GM18499 (cell line): Measurements from ENCODE around the gene MRPS27.

Source experiments
- ATAC-seq: cut with Tn5 transposase; IDR thresholded peaks from one replicate; pipeline ENCODE4 v1.9.1; 2021; ENCODE audit warnings: moderate number of reproducible peaks; ENCODE audit not compliant: insufficient read depth, unreplicated experiment

The MRPS27 gene

GRCh38 chr5:72319976-72320752, at the start of gene MRPS27, which contains the start of gene PTCD2:
Gene MRPS27 (minus strand): TSS chr5:72320240. CDS start chr5:72320221, 19 bp downstream.
Gene PTCD2 (plus strand): TSS chr5:72320373. CDS start chr5:72320383, 10 bp downstream.
- ATAC-seq, result peak; percentile 92

GRCh38 chr5:72369711-72370110, 49.7 kb upstream of the MRPS27 start:
- no peak for ATAC-seq

- no peak for ATAC-seq
Observed at GRCh38 chr5:72369301-72369700, 49.3 kb upstream of the MRPS27 start.

GRCh38 chr5:72368271-72368670, 48.2 kb upstream of the MRPS27 start:
- ATAC-seq, result no peak

GRCh38 chr5:72366324-72366976, 46.4 kb upstream of the MRPS27 start:
- no peak for ATAC-seq

GRCh38 chr5:72364951-72365350, 44.9 kb upstream of the MRPS27 start:
- no peak for ATAC-seq

GRCh38 chr5:72364171-72364570, 44.1 kb upstream of the MRPS27 start:
- ATAC-seq, result no peak

GRCh38 chr5:72363166-72363802, 43.2 kb upstream of the MRPS27 start:
- no peak for ATAC-seq

GRCh38 chr5:72359886-72360285, 39.8 kb upstream of the MRPS27 start:
- no peak for ATAC-seq

GRCh38 chr5:72358925-72359324, 38.9 kb upstream of the MRPS27 start:
- no peak for ATAC-seq

GRCh38 chr5:72356361-72356760, 36.3 kb upstream of the MRPS27 start:
- ATAC-seq, result no peak

- ATAC-seq, result no peak
Observed at GRCh38 chr5:72355706-72356299, 35.8 kb upstream of the MRPS27 start.

- no peak for ATAC-seq
Observed at GRCh38 chr5:72353046-72353445, 33.0 kb upstream of the MRPS27 start.

- no peak for ATAC-seq
Observed at GRCh38 chr5:72352616-72353015, 32.6 kb upstream of the MRPS27 start.

- ATAC-seq, result no peak
Observed at GRCh38 chr5:72351376-72351775, 31.3 kb upstream of the MRPS27 start.

- no peak for ATAC-seq
Observed at GRCh38 chr5:72347801-72348308, 27.8 kb upstream of the MRPS27 start.

- ATAC-seq, result no peak
Observed at GRCh38 chr5:72346398-72346797, 26.4 kb upstream of the MRPS27 start.

GRCh38 chr5:72338689-72339209, 18.7 kb upstream of the MRPS27 start:
- ATAC-seq, result no peak

- no peak for ATAC-seq
Observed at GRCh38 chr5:72337159-72337558, 17.1 kb upstream of the MRPS27 start.

- no peak for ATAC-seq
Observed at GRCh38 chr5:72330712-72331111, 10.7 kb upstream of the MRPS27 start.
